ENCODE results near the gene BGN.

BGN gene

GRCh38 chrX:153487590-153488071 is 7.1 kb upstream of the BGN start:
- H3K4me3 ChIP-seq (ENCODE audit: low read depth, low read length), result no peak overlapping the region
- TF ChIP-seq, protein P1, sequence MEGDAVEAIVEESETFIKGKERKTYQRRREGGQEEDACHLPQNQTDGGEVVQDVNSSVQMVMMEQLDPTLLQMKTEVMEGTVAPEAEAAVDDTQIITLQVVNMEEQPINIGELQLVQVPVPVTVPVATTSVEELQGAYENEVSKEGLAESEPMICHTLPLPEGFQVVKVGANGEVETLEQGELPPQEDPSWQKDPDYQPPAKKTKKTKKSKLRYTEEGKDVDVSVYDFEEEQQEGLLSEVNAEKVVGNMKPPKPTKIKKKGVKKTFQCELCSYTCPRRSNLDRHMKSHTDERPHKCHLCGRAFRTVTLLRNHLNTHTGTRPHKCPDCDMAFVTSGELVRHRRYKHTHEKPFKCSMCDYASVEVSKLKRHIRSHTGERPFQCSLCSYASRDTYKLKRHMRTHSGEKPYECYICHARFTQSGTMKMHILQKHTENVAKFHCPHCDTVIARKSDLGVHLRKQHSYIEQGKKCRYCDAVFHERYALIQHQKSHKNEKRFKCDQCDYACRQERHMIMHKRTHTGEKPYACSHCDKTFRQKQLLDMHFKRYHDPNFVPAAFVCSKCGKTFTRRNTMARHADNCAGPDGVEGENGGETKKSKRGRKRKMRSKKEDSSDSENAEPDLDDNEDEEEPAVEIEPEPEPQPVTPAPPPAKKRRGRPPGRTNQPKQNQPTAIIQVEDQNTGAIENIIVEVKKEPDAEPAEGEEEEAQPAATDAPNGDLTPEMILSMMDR (IDR thresholded peaks at IDR 0.05; ENCODE audit: low read depth, low read length, missing control alignments), result no peak
- H3K36me3 ChIP-seq (replicated peaks), result no peaks in the 10 kb centered on the region
- in situ Hi-C loops (cut with HindIII; ENCODE audit: low pct_ligation_motif_present, low sequenced_read_pairs), result no loop called here
- no peaks in the 10 kb centered on the region for H3K27me3 ChIP-seq (replicated peaks)
- no peak for DNase-seq
- peak overlapping the region; percentile 64 for H3K27ac ChIP-seq

DNA sequence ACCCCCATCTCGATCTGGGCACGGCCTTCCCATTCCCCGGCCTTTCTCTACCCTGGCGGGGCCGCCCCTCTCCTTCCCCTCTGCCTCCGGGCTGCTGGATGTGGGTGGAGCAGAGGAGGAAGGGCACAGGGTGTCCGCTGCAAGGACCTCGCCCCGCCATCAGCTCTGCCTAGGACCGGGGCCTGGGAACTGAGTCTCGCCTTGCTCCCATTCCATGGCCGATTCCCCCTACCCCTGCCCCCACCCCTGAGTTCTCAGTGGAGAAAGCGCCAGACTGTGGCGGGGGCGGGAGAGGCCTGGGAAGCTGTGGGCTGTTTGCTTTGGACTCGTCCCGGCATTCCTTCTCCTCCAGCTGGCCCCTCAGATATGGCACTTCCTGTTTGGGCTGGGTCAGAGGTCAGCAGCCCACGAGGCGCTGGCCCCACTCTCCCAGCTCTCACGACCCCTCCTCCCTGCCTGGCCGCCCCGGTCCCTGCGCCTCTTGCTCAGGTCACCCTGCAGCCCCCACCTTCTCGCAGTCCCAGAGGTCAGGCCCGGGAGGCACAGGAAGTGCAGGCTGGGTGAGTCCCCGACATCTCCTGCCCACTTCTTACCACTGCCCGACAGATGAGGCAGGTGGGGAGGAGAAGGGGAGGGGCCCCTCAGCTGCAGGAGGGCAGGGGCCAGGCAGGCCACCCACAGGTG is 6.4 kb upstream of the BGN start:
- Histone ChIP-seq H3K4me3 (ENCODE audit: low read depth, low read length) (no peak overlapping the region), H3K27ac (peak overlapping the region; percentile 64), H3K27me3 (replicated peaks) (no peaks in the 10 kb centered on the region), H3K36me3 (replicated peaks) (no peaks in the 10 kb centered on the region)
- in situ Hi-C loops (cut with HindIII; ENCODE audit: low pct_ligation_motif_present, low sequenced_read_pairs), result no loop called here
- TF ChIP-seq, protein P1 (IDR thresholded peaks at IDR 0.05; ENCODE audit: low read depth, low read length, missing control alignments), result no peak
- peak; percentile 49 for DNase-seq

GRCh38 chrX:153490217-153490930 is 4.4 kb upstream of the BGN start:
- no peaks in the 10 kb centered on the region for H3K36me3 ChIP-seq (replicated peaks)
- in situ Hi-C loops (cut with HindIII; ENCODE audit: low pct_ligation_motif_present, low sequenced_read_pairs), result no loop called here
- no peak overlapping the region for H3K4me3 ChIP-seq (ENCODE audit: low read depth, low read length)
- H3K27ac ChIP-seq, result no peak overlapping the region
- no peaks in the 10 kb centered on the region for H3K27me3 ChIP-seq (replicated peaks)
- TF ChIP-seq, protein P1 (IDR thresholded peaks at IDR 0.05; ENCODE audit: low read depth, low read length, missing control alignments), result no peak
- DNase-seq, result no peak

DNA sequence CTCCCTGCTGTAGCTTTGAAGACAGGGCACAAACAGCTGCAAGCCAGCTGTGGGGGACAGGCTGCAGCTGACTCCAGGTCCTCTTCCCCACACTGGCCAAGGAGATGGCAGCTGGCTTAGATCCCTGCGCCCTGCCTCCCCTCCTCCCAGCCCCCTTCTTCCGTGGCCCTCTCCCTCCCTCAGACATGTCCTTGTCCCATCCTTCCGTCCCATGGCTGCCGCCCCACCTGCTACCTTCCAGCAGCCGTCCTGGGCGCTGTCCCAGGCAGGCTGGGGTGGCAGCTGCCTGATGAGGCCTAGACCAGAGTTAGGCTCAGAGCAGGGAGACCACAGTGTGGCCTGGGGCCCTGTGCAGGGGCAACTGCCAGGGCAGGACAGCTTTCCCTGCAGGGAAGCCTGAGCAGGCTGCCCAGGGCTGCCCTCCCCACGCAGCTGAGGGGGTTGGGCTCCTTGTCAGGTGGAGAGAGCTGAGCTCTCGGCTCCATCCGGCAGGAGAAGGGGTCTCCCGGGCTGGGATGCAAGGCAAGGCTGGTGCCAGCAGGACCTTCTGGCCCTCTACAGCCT is 3.3 kb upstream of the BGN start:
- Histone ChIP-seq H3K27ac (no peak overlapping the region), H3K4me3 (ENCODE audit: low read depth, low read length) (no peak overlapping the region), H3K27me3 (replicated peaks) (no peaks in the 10 kb centered on the region), H3K36me3 (replicated peaks) (no peaks in the 10 kb centered on the region)
- in situ Hi-C loops (cut with HindIII; ENCODE audit: low pct_ligation_motif_present, low sequenced_read_pairs), result no loop called here
- TF ChIP-seq, protein P1 (IDR thresholded peaks at IDR 0.05; ENCODE audit: low read depth, low read length, missing control alignments), result no peak
- DNase-seq, result no peak

DNA sequence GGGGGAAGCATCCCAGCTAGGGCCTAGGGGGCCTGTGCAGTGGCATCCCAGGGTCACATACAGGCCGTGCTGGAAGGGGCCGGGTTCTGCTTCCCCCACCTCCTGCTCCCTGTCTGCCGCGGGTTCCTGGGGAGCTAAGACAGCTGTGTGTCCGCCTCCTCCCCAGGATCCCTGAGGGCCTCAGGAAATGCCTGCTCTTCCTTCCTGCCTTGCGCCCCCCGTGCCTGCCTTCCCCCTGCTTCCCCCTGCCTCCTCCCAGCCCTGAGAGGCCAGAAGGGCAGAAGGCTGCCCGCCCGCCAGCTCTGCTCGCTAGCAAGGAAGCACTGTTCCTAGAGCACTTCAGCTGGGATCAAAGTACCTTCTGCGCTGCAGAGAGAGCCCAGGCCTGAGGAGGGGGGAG is 2.9 kb upstream of the BGN start:
- in situ Hi-C loops (cut with HindIII; ENCODE audit: low pct_ligation_motif_present, low sequenced_read_pairs), result no loop called here
- Histone ChIP-seq H3K27ac (no peak overlapping the region), H3K27me3 (replicated peaks) (no peaks in the 10 kb centered on the region), H3K4me3 (ENCODE audit: low read depth, low read length) (no peak overlapping the region), H3K36me3 (replicated peaks) (no peaks in the 10 kb centered on the region)
- TF ChIP-seq, protein P1 (IDR thresholded peaks at IDR 0.05; ENCODE audit: low read depth, low read length, missing control alignments), result no peak
- no peak for DNase-seq

All from brain microvascular endothelial cell (primary cell).